IMR-90 (cell line): ENCODE data around the gene ARHGEF40. TPM values are rescaled to one million over a fixed set of nuclear protein-coding genes. Genes with fewer than 3 reads are reported as not detected.

Experiments used
- ATAC-seq: fragments of 200-7000 bp; cut with Tn5 transposase; 2 replicates; pipeline ENCODE4 v1.9.1; 2020; ENCODE audit warnings: low read depth, mild to moderate bottlenecking, moderate library complexity
- BruUV-seq: library from RNA; stranded (reverse); fragments of 400-500 nt; replicated peaks from 2 replicates; lab custom pipeline; 2021; lab: Mats Ljungman, UMichigan
- CTCF ChIA-PET: fragments of 300-600 bp; formaldehyde crosslinking; extraction: SDS; loops from one replicate; lab custom pipeline; 2021; ENCODE audit warnings: antibody characterized with exemption; lab: Yijun Ruan, JAX
- POLR2A ChIA-PET: fragments of 300-600 bp; sonication (Branson Sonifier 250); formaldehyde crosslinking; loops from one replicate; lab custom pipeline; 2022; ENCODE audit warnings: antibody characterized with exemption; ENCODE audit not compliant: unreplicated experiment; lab: Charles Lee
- DNase-seq: peaks from one replicate; pipeline ENCODE4 v3.0.0; 2013
- H2AFZ ChIP-seq: replicated peaks from 2 replicates; pipeline ENCODE3; 2013; ENCODE audit warnings: low read length, mild to moderate bottlenecking; ENCODE audit not compliant: poor library complexity
- H2AK5ac ChIP-seq: 2 replicates; pipeline ENCODE4 v1.6.1; 2013; ENCODE audit warnings: low read depth, low read length, inconsistent platforms
- H2AK9ac ChIP-seq: replicated peaks from 2 replicates; pipeline ENCODE3; 2013; ENCODE audit warnings: mild to moderate bottlenecking, low read depth, low read length, moderate library complexity; ENCODE audit not compliant: poor library complexity
- H2BK120ac ChIP-seq: 2 replicates; pipeline ENCODE4 v1.6.1; 2013; ENCODE audit warnings: low read depth, low read length, inconsistent platforms
- H2BK15ac ChIP-seq: 3 replicates; pipeline ENCODE4 v1.6.1; 2013; ENCODE audit warnings: low read depth, low read length, inconsistent platforms
- H2BK20ac ChIP-seq: 2 replicates; pipeline ENCODE4 v1.6.1; 2013; ENCODE audit warnings: low read depth, mild to moderate bottlenecking, inconsistent platforms, low read length, moderate library complexity
- H2BK5ac ChIP-seq: 2 replicates; pipeline ENCODE4 v1.6.1; 2013; ENCODE audit warnings: mild to moderate bottlenecking, low read depth, low read length, inconsistent platforms; ENCODE audit not compliant: poor library complexity, severe bottlenecking
- H3K14ac ChIP-seq: replicated peaks from 2 replicates; pipeline ENCODE4 v1.6.1; 2013; ENCODE audit warnings: low read depth, low read length, inconsistent platforms
- H3K18ac ChIP-seq: 2 replicates; pipeline ENCODE4 v1.6.1; 2013; ENCODE audit warnings: low read depth, low read length, control low read depth
- H3K23ac ChIP-seq: 2 replicates; pipeline ENCODE4 v1.6.1; 2013; ENCODE audit warnings: low read depth, low read length, inconsistent platforms
- H3K27ac ChIP-seq: 2 replicates; pipeline ENCODE4 v1.5.1; 2013; ENCODE audit warnings: mild to moderate bottlenecking, control low read depth, low read length; ENCODE audit not compliant: insufficient read depth
- H3K27me3 ChIP-seq: 2 replicates; pipeline ENCODE4 v1.6.1; 2013; ENCODE audit warnings: low read length; ENCODE audit not compliant: control insufficient read depth, insufficient read depth
- H3K36me3 ChIP-seq: 2 replicates; pipeline ENCODE4 v1.6.1; 2013; ENCODE audit warnings: low read length, mixed read lengths; ENCODE audit not compliant: control insufficient read depth, insufficient read depth
- H3K4ac ChIP-seq: 2 replicates; pipeline ENCODE4 v1.6.1; 2013; ENCODE audit warnings: low read depth, low read length, inconsistent platforms
- H3K4me1 ChIP-seq: 2 replicates; pipeline ENCODE4 v1.6.1; 2013; ENCODE audit warnings: low read length, mixed read lengths; ENCODE audit not compliant: control insufficient read depth, insufficient read depth
- H3K4me2 ChIP-seq: 2 replicates; pipeline ENCODE4 v1.6.1; 2013; ENCODE audit warnings: low read depth, mild to moderate bottlenecking, control low read depth, low read length, moderate library complexity
- H3K4me3 ChIP-seq: 2 replicates; pipeline ENCODE4 v1.5.1; 2013; ENCODE audit warnings: low read depth, mild to moderate bottlenecking, control low read depth, low read length, moderate library complexity; ENCODE audit not compliant: insufficient read depth
- H3K56ac ChIP-seq: 2 replicates; pipeline ENCODE4 v1.6.1; 2013; ENCODE audit warnings: low read length, inconsistent platforms; ENCODE audit not compliant: insufficient read depth; ENCODE audit errors: extremely low read depth
- H3K79me1 ChIP-seq, 2 experiments: 2 replicates each; pipeline ENCODE4 v1.6.1; 2013; ENCODE audit warnings: low read length in 2 of 2, inconsistent platforms in 1 of 2, low read depth in 1 of 2
- H3K9ac ChIP-seq: 2 replicates; pipeline ENCODE4 v1.6.1; 2013; ENCODE audit warnings: low read depth, low read length, control low read depth
- H3K9me1 ChIP-seq: 2 replicates; pipeline ENCODE4 v1.6.1; 2013; ENCODE audit warnings: low read length, inconsistent platforms; ENCODE audit not compliant: insufficient read depth
- H3K9me3 ChIP-seq: 2 replicates; pipeline ENCODE4 v1.6.1; 2013; ENCODE audit warnings: low read length; ENCODE audit not compliant: control insufficient read depth, insufficient read depth
- H4K20me1 ChIP-seq: 2 replicates; pipeline ENCODE4 v1.6.1; 2013; ENCODE audit warnings: low read length, inconsistent platforms; ENCODE audit not compliant: insufficient read depth
- H4K5ac ChIP-seq: 2 replicates; pipeline ENCODE4 v1.6.1; 2013; ENCODE audit warnings: mild to moderate bottlenecking, low read depth, low read length, control low read depth
- H4K8ac ChIP-seq, 2 experiments: 2 replicates each; pipeline ENCODE4 v1.6.1; 2013; ENCODE audit warnings: low read depth in 2 of 2, low read length in 2 of 2, control low read depth in 1 of 2, inconsistent platforms in 1 of 2
- H4K91ac ChIP-seq: 2 replicates; pipeline ENCODE4 v1.6.1; 2013; ENCODE audit warnings: low read depth, low read length, inconsistent platforms; ENCODE audit not compliant: insufficient read depth
- CEBPB ChIP-seq: IDR thresholded peaks from 2 replicates; pipeline ENCODE4 v1.6.1; 2012; ENCODE audit warnings: low read depth, low read length, improper control_type of control experiment
- CHD1 ChIP-seq: IDR thresholded peaks from 2 replicates; pipeline ENCODE4 v1.6.1; 2012; ENCODE audit warnings: low read depth, low read length, improper control_type of control experiment
- MAZ ChIP-seq: IDR thresholded peaks from 2 replicates; pipeline ENCODE4 v1.6.1; 2012; ENCODE audit warnings: low read depth, mild to moderate bottlenecking, low read length, improper control_type of control experiment, moderate library complexity, borderline replicate concordance
- USF2 ChIP-seq: fragments of 150-350 bp; IDR thresholded peaks from 2 replicates; pipeline ENCODE4 v1.6.1; 2017; ENCODE audit warnings: mild to moderate bottlenecking, antibody characterized with exemption, low read length, low read depth
- WGBS, 2 experiments: methylation state at CpG; one replicate each; pipeline versions ENCODE4 v1.1.5 to v1.1.7; 2013; ENCODE audit warnings: missing lambda C conversion rate in 2 of 2; ENCODE audit not compliant: insufficient read length in 1 of 2; ENCODE audit errors: extremely low coverage in 2 of 2; 5-methylcytosine and 5-hydroxymethylcytosine counted together
- dilution Hi-C: fragments of 300-500 bp; cut with HindIII; formaldehyde crosslinking; loops from one replicate; pipeline ENCODE4 v1.14.3; 2018; ENCODE audit warnings: low sequenced_read_pairs; ENCODE audit not compliant: unreplicated experiment
- in situ Hi-C: fragments of 300-500 bp; cut with MboI; formaldehyde crosslinking; loops from 3 replicates; pipeline ENCODE4 v1.14.3; 2019; ENCODE audit warnings: low sequenced_read_pairs, inconsistent platforms, mixed read lengths
- intact Hi-C: fragments of 100-400 bp; cut with micrococcal nuclease; formaldehyde crosslinking; loops from 2 replicates; pipeline ENCODE4 v1.10.0; 2022
- polyA plus RNA-seq, 3 experiments: library from polyadenylated mRNA; depleted of rRNA; stranded (reverse); fragments of >200 nt; gene quantifications; 2 replicates each; pipeline ENCODE4 v1.2.3, GENCODE V29; 2012; ENCODE audit warnings: low replicate concordance in 1 of 3
- total RNA-seq: library from RNA; depleted of rRNA; stranded (reverse); fragments of >200 nt; gene quantifications from 2 replicates; pipeline ENCODE4 v1.2.3, GENCODE V29; 2012

The ARHGEF40 gene
- total and polyA plus RNA-seq, 2 of the 4 experiments (the other 2 are of a cell fraction), result 18.1 to 58.4 TPM

GRCh38 chr14:21106176-21106497 is 36.0 kb downstream of the ARHGEF40 start:
- H2BK15ac ChIP-seq, result no peak overlapping the region

More at GRCh38 chr14:21106176-21106497, 36.0 kb downstream of the ARHGEF40 start:
- DNase-seq, result no peak
- intact Hi-C loops, result loop anchor here (5.0 kb wide), 1 partner anchor 409 kb away; no protein-coding TSS in a partner anchor
- Histone ChIP-seq H3K4me1 (peaks cover 4% of the 10 kb centered on the region), H2AK5ac (no peak overlapping the region), H3K9me1 (peaks cover 2% of the 10 kb centered on the region; the same call in 1 of the 2 replicates), H3K27me3 (no peaks in the 10 kb centered on the region), H3K4ac (peak overlapping the region; percentile 29; the same call in 1 of the 2 replicates), H4K8ac (peak overlapping the region; percentile 7 to 52; a peak in 2 of 4 replicates), H2AK9ac (no peak overlapping the region), H4K20me1 (no peaks in the 10 kb centered on the region), H3K27ac (peak overlapping the region; percentile 8; the same call in 1 of the 2 replicates), H2BK5ac (no peak overlapping the region), H2AFZ (peak overlapping the region; percentile 73), H3K18ac (no peak overlapping the region), H3K79me1 (no peaks in the 10 kb centered on the region), H3K9me3 (no peaks in the 10 kb centered on the region), H4K91ac (no peak overlapping the region), H3K36me3 (no peaks in the 10 kb centered on the region), H3K23ac (no peak overlapping the region), H2BK120ac (no peak overlapping the region), H2BK20ac (no peak overlapping the region; the same call in 1 of the 2 replicates), H3K4me3 (no peak overlapping the region), H3K9ac (0 out of 2 replicates have a peak overlapping the region, but pooled peaks have one; percentile 2), H3K4me2 (peak overlapping the region; percentile 14; the same call in 1 of the 2 replicates), H3K56ac (no peak overlapping the region), H3K14ac (no peak overlapping the region), H4K5ac (no peak overlapping the region; the same call in 1 of the 2 replicates)
- 40% methylated on average over 1 of the region's 4 CpGs; no CpG with 5 or more reads in 1 of the 2 experiments for WGBS, 2 experiments
- ChIA-PET CTCF (interaction anchor here (0.9 to 4.2 kb wide), 3 partner anchors 13 to 91 kb away, joined by 3 to 44 read pairs (median 23); no protein-coding TSS in a partner anchor), POLR2A (no interaction called here)
- TF ChIP-seq CHD1, result no peak
- TF ChIP-seq MAZ, result no peak
- TF ChIP-seq USF2, result no peak
- no peak for TF ChIP-seq CEBPB
- in situ Hi-C loops, result no loop called here
- BruUV-seq, result no TSS peak
- ATAC-seq, result no peak
- dilution Hi-C loops, result no loop called here
